SK-N-SH (cell line): ENCODE data around the gene TSGA10IP.

ENCODE experiments used
- FOSL2 ChIP-seq: IDR thresholded peaks from 2 replicates; pipeline ENCODE4 v1.4.0; 2012; ENCODE audit warnings: low read depth, mild to moderate bottlenecking, moderate library complexity, borderline replicate concordance
- GABPA ChIP-seq: IDR thresholded peaks from 2 replicates; pipeline ENCODE4 v1.4.0; 2012; ENCODE audit warnings: low read depth, mild to moderate bottlenecking
- MEF2A ChIP-seq: IDR thresholded peaks from 2 replicates; pipeline ENCODE4 v1.4.0; 2012; ENCODE audit warnings: low read depth, borderline replicate concordance
- RAD21 ChIP-seq: IDR thresholded peaks from 2 replicates; pipeline ENCODE4 v1.6.1; 2012; ENCODE audit warnings: mild to moderate bottlenecking, low read length
- RFX5 ChIP-seq: IDR thresholded peaks from 2 replicates; pipeline ENCODE4 v1.6.1; 2012; ENCODE audit warnings: mild to moderate bottlenecking, improper control_type of control experiment, low read length
- TF ChIP-seq, protein P1 (sequence below): fragments of 200-600 bp; sonication (generic); IDR thresholded peaks from 2 replicates; pipeline ENCODE4 v1.6.1; 2017; ENCODE audit warnings: antibody characterized with exemption, mild to moderate bottlenecking, moderate library complexity

DNA sequence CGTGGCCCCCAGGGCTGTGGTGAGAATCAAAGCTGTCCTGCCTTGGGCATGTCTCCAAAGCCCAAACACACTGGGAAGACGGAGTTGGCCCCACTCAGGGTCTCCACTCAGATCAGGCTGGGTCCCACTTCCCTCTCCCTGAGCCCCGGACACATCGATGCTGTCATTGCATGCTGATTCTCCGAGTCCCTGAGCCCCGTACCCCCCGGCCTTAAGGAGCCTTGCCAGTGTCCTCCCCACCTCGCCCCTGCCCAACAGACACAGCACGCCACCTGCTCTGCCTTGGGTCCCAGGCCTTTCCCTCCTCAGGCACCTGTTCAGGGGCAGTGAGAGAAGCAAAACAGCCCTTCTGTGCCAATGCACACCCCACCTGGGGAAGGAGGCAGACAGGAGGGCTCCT is 42.1 kb downstream of the TSGA10IP start:
- TF ChIP-seq, protein P1, sequence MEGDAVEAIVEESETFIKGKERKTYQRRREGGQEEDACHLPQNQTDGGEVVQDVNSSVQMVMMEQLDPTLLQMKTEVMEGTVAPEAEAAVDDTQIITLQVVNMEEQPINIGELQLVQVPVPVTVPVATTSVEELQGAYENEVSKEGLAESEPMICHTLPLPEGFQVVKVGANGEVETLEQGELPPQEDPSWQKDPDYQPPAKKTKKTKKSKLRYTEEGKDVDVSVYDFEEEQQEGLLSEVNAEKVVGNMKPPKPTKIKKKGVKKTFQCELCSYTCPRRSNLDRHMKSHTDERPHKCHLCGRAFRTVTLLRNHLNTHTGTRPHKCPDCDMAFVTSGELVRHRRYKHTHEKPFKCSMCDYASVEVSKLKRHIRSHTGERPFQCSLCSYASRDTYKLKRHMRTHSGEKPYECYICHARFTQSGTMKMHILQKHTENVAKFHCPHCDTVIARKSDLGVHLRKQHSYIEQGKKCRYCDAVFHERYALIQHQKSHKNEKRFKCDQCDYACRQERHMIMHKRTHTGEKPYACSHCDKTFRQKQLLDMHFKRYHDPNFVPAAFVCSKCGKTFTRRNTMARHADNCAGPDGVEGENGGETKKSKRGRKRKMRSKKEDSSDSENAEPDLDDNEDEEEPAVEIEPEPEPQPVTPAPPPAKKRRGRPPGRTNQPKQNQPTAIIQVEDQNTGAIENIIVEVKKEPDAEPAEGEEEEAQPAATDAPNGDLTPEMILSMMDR: no peak
- no peak for TF ChIP-seq RAD21
- TF ChIP-seq GABPA: no peak
- TF ChIP-seq MEF2A: no peak
- no peak for TF ChIP-seq RFX5
- TF ChIP-seq FOSL2: no peak
